ENCODE results near the gene CMPK1.
A peak's percentile ranks its signal among the peaks of the same experiment; 100 is the strongest.

Gene CMPK1

GRCh38 chr1:47328992-47329391 is 4.6 kb upstream of the CMPK1 start:
- no peak for TF ChIP-seq CTCF (IDR thresholded peaks at IDR 0.05; ENCODE audit: borderline replicate concordance, control extremely low read depth, extremely low read depth, insufficient read depth, missing control alignments)
- in situ Hi-C loops (cut with MboI; ENCODE audit: low sequenced_read_pairs, unreplicated experiment): no loop called here
- DNase-seq (ENCODE audit: low spot score): no peak

- no peak for DNase-seq (ENCODE audit: low spot score)
- no peak for TF ChIP-seq CTCF (IDR thresholded peaks at IDR 0.05; ENCODE audit: borderline replicate concordance, control extremely low read depth, extremely low read depth, insufficient read depth, missing control alignments)
- in situ Hi-C loops (cut with MboI; ENCODE audit: low sequenced_read_pairs, unreplicated experiment): no loop called here
These were observed 3.4 kb upstream of the CMPK1 start for GRCh38 chr1:47330212-47330611.

GRCh38 chr1:47331875-47332274 is 1.7 kb upstream of the CMPK1 start:
- DNase-seq (ENCODE audit: low spot score): no peak
- in situ Hi-C loops (cut with MboI; ENCODE audit: low sequenced_read_pairs, unreplicated experiment): no loop called here
- TF ChIP-seq CTCF (IDR thresholded peaks at IDR 0.05; ENCODE audit: borderline replicate concordance, control extremely low read depth, extremely low read depth, insufficient read depth, missing control alignments): no peak

- no peak for DNase-seq (ENCODE audit: low spot score)
- TF ChIP-seq CTCF (IDR thresholded peaks at IDR 0.05; ENCODE audit: borderline replicate concordance, control extremely low read depth, extremely low read depth, insufficient read depth, missing control alignments): no peak
- in situ Hi-C loops (cut with MboI; ENCODE audit: low sequenced_read_pairs, unreplicated experiment): no loop called here
These were observed 612 bp upstream of the CMPK1 start for GRCh38 chr1:47332779-47333577.

GRCh38 chr1:47333922-47334764 is 553 bp downstream of the CMPK1 start:
- DNase-seq (ENCODE audit: low spot score): peak; percentile 91
- no peak for TF ChIP-seq CTCF (IDR thresholded peaks at IDR 0.05; ENCODE audit: borderline replicate concordance, control extremely low read depth, extremely low read depth, insufficient read depth, missing control alignments)
- in situ Hi-C loops (cut with MboI; ENCODE audit: low sequenced_read_pairs, unreplicated experiment): no loop called here

- DNase-seq (ENCODE audit: low spot score): no peak
- no peak for TF ChIP-seq CTCF (IDR thresholded peaks at IDR 0.05; ENCODE audit: borderline replicate concordance, control extremely low read depth, extremely low read depth, insufficient read depth, missing control alignments)
- in situ Hi-C loops (cut with MboI; ENCODE audit: low sequenced_read_pairs, unreplicated experiment): no loop called here
These were observed 1.3 kb downstream of the CMPK1 start for GRCh38 chr1:47334765-47335435.
